ENCODE data around the gene PHF8. TPM values are rescaled to one million over a fixed set of nuclear protein-coding genes. Genes with fewer than 3 reads are reported as not detected.
A peak's percentile ranks its signal among the peaks of the same experiment; 100 is the strongest.

PHF8 gene
- 7.6 and 10.6 TPM in 2 replicates for total RNA-seq (2014; rRNA removed; shearing (Covaris generic))

- peak; percentile 94 for DNase-seq (ENCODE audit: low spot score)
Observed at GRCh38 chrX:54044126-54044876, at the start of gene PHF8. PHF8 (minus strand) TSS chrX:54044473; CDS start chrX:54042728, 1,745 bp downstream.

- DNase-seq (ENCODE audit: low spot score): no peak
Observed at GRCh38 chrX:54093571-54093970, 49.3 kb upstream of the PHF8 start.

GRCh38 chrX:54093159-54093558 lies 48.9 kb upstream of the PHF8 start:
- no peak for DNase-seq (ENCODE audit: low spot score)

DNA sequence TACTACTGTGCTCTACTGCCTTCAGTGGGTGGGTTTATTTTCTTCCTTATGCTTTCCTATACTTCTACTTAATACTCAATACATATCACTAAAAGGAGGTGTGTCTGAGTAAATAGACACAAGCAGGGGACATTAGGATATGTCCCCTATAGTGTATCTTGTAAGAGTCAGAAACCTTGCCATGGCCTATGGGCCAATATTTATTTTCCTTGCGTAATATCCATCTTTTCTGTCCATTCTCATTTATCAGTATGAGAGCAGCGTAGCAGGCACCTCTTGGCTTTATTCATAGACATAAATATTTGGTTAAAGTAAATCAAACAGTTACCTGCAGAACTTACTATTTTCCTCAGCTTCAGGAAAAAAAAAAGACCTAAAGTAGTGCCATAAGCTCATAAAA lies 46.6 kb upstream of the PHF8 start:
- DNase-seq (ENCODE audit: low spot score): no peak

DNA sequence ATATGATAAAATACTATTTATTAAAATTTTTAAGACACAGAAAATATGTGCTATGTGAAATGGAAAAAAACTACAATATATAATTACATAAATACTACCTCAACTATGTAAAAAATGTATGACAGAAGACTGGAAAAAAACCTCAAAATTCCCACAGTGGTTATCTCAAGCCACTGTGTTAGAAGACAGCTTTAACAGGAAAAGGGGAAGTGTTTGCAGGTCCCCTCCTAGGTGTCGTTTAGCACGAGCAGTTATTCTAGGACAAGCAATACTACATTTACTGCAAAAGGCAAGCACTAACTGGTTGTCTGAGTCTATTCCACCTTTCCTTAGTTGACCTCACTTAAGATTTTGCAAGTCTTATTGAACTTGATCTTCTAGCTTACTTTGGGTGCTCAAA lies 44.9 kb upstream of the PHF8 start:
- DNase-seq (ENCODE audit: low spot score): no peak

GRCh38 chrX:54087661-54088060 lies 43.4 kb upstream of the PHF8 start:
- DNase-seq (ENCODE audit: low spot score): no peak

DNA sequence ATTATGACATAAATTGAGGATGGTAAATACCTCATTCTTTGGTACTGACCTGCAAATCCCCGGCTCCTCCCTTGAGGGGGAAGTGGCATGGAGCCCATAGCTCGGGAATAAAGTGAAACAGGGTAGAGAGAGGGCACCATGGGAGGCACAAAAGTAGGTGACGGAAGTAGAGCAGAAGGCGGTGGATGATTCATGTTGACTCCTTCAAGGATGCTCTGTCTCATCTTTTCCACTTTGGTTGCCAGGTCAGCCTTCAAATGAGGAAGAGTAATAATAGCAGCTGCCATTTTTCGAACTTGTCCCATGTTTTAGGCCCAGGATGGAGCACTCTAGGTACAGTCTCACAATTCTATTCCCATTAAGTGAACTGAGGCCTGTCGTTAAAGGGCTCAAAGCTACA lies 41.4 kb upstream of the PHF8 start:
- DNase-seq (ENCODE audit: low spot score): no peak

GRCh38 chrX:54076903-54077302 lies 32.6 kb upstream of the PHF8 start:
- peak; percentile 30 for DNase-seq (ENCODE audit: low spot score)

DNA sequence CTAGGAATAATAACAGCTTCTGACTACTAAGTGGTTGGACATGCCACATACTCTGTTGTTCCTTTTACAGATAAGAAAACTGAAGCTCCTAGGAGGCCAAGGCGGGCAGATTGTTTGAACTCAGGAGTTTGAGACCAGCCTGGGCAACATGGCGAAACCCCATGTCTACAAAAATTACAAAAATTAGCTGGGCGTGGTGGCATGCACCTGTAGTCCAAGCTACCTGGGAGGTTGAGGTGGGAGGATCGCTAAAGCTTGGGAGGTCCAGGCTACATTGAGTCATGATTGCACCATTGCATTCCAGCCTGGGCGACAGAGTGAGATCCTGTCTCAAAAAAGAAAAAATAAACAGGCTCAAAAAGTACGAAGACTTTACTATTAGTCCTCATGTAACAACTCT lies 30.6 kb upstream of the PHF8 start:
- no peak for DNase-seq (ENCODE audit: low spot score)

DNA sequence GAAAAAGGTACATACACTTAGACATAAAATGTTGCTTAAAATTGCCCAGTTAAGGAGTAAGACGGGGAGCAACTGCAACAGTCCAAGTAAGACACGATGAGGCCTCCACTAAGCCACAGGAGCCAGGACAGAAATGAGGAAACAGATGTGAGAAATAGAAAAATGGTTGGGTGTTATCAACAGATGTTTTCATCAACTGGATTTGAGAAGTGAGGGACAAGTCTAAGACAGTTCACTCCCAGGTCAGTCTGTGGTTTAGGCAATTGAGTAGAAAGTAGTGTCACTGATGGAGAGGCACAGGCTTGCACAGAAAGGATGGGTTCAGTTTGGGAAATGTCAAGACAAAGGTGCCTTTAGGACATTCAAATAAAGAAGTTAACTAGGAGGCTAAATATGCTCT lies 23.5 kb upstream of the PHF8 start:
- DNase-seq (ENCODE audit: low spot score): no peak

DNA sequence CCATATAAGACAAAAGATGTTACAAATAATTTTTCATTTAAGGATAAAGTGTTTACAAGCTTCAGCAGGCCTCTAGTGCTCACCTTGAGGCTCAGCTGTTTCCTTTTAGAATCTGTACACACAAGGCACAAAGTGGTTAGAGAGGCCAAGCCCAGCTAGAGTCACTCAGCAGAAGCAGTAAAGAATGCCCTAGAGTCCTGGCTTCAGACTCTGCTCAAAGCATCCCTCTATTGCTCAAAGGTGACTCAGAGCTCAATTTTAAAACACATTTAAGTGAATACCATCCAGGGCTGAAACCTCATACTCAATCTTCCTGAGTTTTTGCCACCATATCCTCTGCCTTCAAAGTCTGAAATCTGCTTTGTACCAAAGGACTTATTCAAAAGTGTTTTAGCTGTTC lies 22.6 kb upstream of the PHF8 start:
- no peak for DNase-seq (ENCODE audit: low spot score)

GRCh38 chrX:54064564-54064963 lies 20.3 kb upstream of the PHF8 start:
- DNase-seq (ENCODE audit: low spot score): no peak

DNA sequence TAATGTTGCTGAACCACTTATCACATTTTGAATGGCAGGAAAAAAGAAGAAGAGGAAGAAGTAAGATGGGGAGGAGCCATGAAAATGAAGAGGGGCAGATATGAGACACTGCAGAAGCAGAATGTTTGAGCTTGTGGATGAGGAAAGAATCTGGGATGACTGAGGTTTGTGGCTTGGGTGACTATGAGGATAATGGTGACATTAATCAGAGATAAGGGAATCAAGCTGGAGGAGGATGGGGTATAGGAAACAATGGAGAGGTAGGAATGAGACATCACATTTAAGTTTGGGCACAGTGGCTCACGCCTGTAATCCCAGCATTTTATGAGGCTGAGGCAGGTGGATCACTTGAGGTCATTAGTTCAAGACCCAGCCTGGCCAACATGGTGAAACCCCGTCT lies 19.1 kb upstream of the PHF8 start:
- no peak for DNase-seq (ENCODE audit: low spot score)

GRCh38 chrX:54049801-54050200 lies 5.5 kb upstream of the PHF8 start:
- DNase-seq (ENCODE audit: low spot score): no peak

GRCh38 chrX:54048412-54048811 lies 4.1 kb upstream of the PHF8 start:
- no peak for DNase-seq (ENCODE audit: low spot score)

GRCh38 chrX:54045563-54046228 lies 1.4 kb upstream of the PHF8 start:
- DNase-seq (ENCODE audit: low spot score): no peak

DNA sequence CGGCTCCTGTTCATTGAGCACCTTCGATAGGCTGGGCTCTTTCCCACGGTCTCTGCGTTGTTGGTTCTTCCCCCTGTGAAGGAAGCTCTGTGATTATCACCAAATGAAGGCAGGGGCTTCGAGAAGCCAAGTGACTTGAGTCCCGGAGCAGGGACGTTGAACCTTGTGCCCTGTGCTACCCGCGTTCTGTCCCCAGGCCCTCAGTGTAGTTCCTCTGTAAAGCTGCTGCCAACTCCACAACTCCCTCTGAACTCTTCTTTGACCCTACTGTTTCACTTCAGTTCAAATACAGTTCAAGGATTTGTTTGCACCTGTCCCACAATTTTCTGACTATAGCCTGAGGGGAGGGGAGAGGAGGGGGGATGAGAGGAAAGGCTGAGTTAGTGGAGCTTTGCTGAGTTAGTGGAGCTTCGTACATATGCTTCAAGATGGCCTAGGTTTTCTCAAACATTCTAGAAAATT lies 635 bp upstream of the PHF8 start:
- no peak for DNase-seq (ENCODE audit: low spot score)

DNA sequence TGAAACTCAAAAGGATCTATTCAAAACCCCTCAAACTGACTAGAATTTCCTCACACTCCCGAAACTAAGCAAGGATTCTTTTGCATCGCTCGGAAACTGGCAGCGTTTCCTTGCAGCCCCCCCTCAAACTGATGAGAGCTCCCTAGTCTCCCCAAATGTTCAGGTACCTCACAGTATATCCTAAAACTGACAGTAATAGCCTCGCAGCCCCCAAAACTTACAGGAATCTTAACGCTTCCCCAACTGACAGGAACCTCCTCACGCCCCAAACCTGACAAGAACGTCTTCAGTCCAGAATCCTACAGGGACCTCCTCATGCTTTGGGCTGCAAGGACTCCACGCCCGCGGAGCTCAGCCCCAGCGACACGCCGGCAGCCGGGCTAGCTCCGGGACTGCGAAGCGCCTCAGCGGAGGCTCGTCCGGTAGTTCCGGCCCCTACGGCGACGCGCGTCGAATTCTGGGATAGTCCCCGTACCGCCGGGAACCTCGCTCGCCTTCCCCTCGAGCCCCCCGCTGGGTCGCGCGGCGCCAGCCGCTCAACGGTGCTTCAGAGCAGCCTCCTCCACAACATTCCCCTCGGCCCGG lies 640 bp downstream of the PHF8 start:
- DNase-seq (ENCODE audit: low spot score): no peak

- DNase-seq (ENCODE audit: low spot score): no peak
Observed at GRCh38 chrX:54043056-54043455, 1.2 kb downstream of the PHF8 start.

GRCh38 chrX:54042609-54043021 lies 1.7 kb downstream of the PHF8 start:
- peak; percentile 18 for DNase-seq (ENCODE audit: low spot score)

GRCh38 chrX:54030329-54030728 lies 13.9 kb downstream of the PHF8 start:
- no peak for DNase-seq (ENCODE audit: low spot score)

- no peak for DNase-seq (ENCODE audit: low spot score)
Observed at GRCh38 chrX:54029529-54030143, 14.6 kb downstream of the PHF8 start.

DNA sequence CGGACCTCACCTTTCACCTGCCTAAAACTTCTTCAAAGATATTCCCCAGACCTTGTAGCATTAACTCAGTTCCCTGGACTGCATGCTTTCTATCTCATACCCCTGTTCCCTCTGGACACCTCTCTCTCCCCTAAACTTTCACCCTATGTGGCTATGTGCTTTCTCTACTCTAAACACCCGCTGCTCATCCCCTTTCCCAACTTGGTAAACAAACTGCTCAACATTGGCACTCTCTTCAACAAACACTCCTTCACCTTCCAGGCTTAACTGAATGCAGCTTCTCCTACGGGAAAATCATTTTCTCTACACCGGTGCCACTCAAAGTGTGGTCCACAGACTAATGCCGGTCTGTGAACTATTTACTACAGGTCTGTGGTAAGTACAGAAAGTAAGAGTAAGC lies 19.9 kb downstream of the PHF8 start:
- DNase-seq (ENCODE audit: low spot score): no peak

All from H4 (cell line).